ENCODE measurements around the gene LAMC2. TPM values are rescaled to one million over a fixed set of nuclear protein-coding genes. Genes with fewer than 3 reads are reported as not detected.

LAMC2 gene
- polyA plus RNA-seq, 1 donor (not counting 4 experiments of a cell fraction or from before 2014, with no cell fraction given) = 1,627 TPM

DNA sequence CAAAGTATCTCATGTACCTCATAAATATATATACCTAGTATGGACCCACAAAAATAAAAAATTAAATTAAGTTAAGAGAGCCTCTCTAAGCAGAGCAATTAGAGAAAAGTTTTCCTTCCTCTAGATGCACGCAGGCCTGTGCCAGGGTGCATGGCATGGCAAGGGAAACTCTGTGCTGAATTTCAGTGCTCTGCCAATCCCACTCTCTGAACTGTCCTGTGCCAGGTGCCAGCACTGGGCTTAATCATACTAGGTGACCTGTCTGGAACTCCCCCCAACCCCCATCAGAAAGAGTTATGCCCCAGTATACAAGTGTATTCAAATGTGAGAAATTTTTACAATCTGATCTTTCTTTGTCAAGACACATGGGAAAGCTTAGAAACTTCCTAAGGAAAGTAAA lies 10.4 kb upstream of the LAMC2 start:
- Histone ChIP-seq H3K9ac (ENCODE audit: control insufficient read depth, extremely low read depth, insufficient read depth, low read length) (no peak overlapping the region), H3K9me1 (ENCODE audit: control insufficient read depth, extremely low read depth, insufficient read depth, low read length) (no peaks in the 10 kb centered on the region), H3K36me3 (ENCODE audit: control insufficient read depth in 2 of 2, extremely low read depth in 1 of 2, insufficient read depth in 2 of 2, low read length in 2 of 2) (no peaks in the 10 kb centered on the region), H3K27ac (ENCODE audit: control insufficient read depth, insufficient read depth, low read length) (no peak overlapping the region), H3K4me2 (ENCODE audit: control insufficient read depth, extremely low read depth, insufficient read depth, low read depth, low read length) (no peak overlapping the region), H3K27me3 (ENCODE audit: control insufficient read depth, extremely low read depth, insufficient read depth, low read length) (no peaks in the 10 kb centered on the region), H4K20me1 (ENCODE audit: control insufficient read depth, extremely low read depth, insufficient read depth, low read length) (no peaks in the 10 kb centered on the region), H3K79me2 (ENCODE audit: control insufficient read depth, insufficient read depth, low read length) (no peaks in the 10 kb centered on the region), H2AFZ (ENCODE audit: control insufficient read depth, low read length) (no peak overlapping the region), H3K9me3 (ENCODE audit: control insufficient read depth, low read depth, low read length) (no peaks in the 10 kb centered on the region), H3K4me3 (ENCODE audit: control insufficient read depth in 2 of 3, extremely low read depth in 1 of 3, insufficient read depth in 2 of 3, low read depth in 1 of 3, low read length in 3 of 3) (no peak overlapping the region), H3K4me1 (ENCODE audit: control insufficient read depth, extremely low read depth, insufficient read depth, low read length) (peaks cover 24% of the 10 kb centered on the region)
- FAIRE-seq (no peak), DNase-seq (ENCODE audit: low read depth, low spot score) (no peak)
- TF ChIP-seq, protein P1, sequence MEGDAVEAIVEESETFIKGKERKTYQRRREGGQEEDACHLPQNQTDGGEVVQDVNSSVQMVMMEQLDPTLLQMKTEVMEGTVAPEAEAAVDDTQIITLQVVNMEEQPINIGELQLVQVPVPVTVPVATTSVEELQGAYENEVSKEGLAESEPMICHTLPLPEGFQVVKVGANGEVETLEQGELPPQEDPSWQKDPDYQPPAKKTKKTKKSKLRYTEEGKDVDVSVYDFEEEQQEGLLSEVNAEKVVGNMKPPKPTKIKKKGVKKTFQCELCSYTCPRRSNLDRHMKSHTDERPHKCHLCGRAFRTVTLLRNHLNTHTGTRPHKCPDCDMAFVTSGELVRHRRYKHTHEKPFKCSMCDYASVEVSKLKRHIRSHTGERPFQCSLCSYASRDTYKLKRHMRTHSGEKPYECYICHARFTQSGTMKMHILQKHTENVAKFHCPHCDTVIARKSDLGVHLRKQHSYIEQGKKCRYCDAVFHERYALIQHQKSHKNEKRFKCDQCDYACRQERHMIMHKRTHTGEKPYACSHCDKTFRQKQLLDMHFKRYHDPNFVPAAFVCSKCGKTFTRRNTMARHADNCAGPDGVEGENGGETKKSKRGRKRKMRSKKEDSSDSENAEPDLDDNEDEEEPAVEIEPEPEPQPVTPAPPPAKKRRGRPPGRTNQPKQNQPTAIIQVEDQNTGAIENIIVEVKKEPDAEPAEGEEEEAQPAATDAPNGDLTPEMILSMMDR (optimal IDR thresholded peaks at IDR 0.05 in 1 of 3, IDR thresholded peaks at IDR 0.05 in 1 of 3, conservative IDR thresholded peaks at IDR 0.05 in 1 of 3; ENCODE audit: extremely low read depth in 1 of 3, insufficient read depth in 2 of 3, low read length in 3 of 3) = no peak
- TF ChIP-seq EZH2 (IDR thresholded peaks at IDR 0.05; ENCODE audit: low read length) = no peak
- dilution Hi-C loops (cut with MboI; ENCODE audit: extremely low pct_ligation_motif_present, low sequenced_read_pairs) = no loop called here

- Histone ChIP-seq H4K20me1 (ENCODE audit: control insufficient read depth, extremely low read depth, insufficient read depth, low read length) (no peaks in the 10 kb centered on the region), H3K9ac (ENCODE audit: control insufficient read depth, extremely low read depth, insufficient read depth, low read length) (no peak overlapping the region), H3K27me3 (ENCODE audit: control insufficient read depth, extremely low read depth, insufficient read depth, low read length) (no peaks in the 10 kb centered on the region), H3K9me1 (ENCODE audit: control insufficient read depth, extremely low read depth, insufficient read depth, low read length) (no peaks in the 10 kb centered on the region), H2AFZ (ENCODE audit: control insufficient read depth, low read length) (peak overlapping the region; percentile 72), H3K27ac (ENCODE audit: control insufficient read depth, insufficient read depth, low read length) (peak overlapping the region; percentile 13), H3K36me3 (ENCODE audit: control insufficient read depth in 2 of 2, extremely low read depth in 1 of 2, insufficient read depth in 2 of 2, low read length in 2 of 2) (no peaks in the 10 kb centered on the region), H3K4me2 (ENCODE audit: control insufficient read depth, extremely low read depth, insufficient read depth, low read depth, low read length) (peak overlapping the region; percentile 52), H3K4me1 (ENCODE audit: control insufficient read depth, extremely low read depth, insufficient read depth, low read length) (peaks cover 36% of the 10 kb centered on the region), H3K9me3 (ENCODE audit: control insufficient read depth, low read depth, low read length) (no peaks in the 10 kb centered on the region), H3K4me3 (ENCODE audit: control insufficient read depth in 2 of 3, extremely low read depth in 1 of 3, insufficient read depth in 2 of 3, low read depth in 1 of 3, low read length in 3 of 3) (no peak overlapping the region), H3K79me2 (ENCODE audit: control insufficient read depth, insufficient read depth, low read length) (no peaks in the 10 kb centered on the region)
- TF ChIP-seq EZH2 (IDR thresholded peaks at IDR 0.05; ENCODE audit: low read length) = no peak
- TF ChIP-seq, protein P1 (optimal IDR thresholded peaks at IDR 0.05 in 1 of 3, IDR thresholded peaks at IDR 0.05 in 1 of 3, conservative IDR thresholded peaks at IDR 0.05 in 1 of 3; ENCODE audit: extremely low read depth in 1 of 3, insufficient read depth in 2 of 3, low read length in 3 of 3) = no peak
- dilution Hi-C loops (cut with MboI; ENCODE audit: extremely low pct_ligation_motif_present, low sequenced_read_pairs) = no loop called here
- DNase-seq (ENCODE audit: low read depth, low spot score) (no peak), FAIRE-seq (no peak)
Measured at GRCh38 chr1:183178545-183178944, 7.5 kb upstream of the LAMC2 start.
